WTC11 (cell line): ENCODE measurements around the gene TUBA4B. TPM values are rescaled to one million over a fixed set of nuclear protein-coding genes. Genes with fewer than 3 reads are reported as not detected.

ENCODE experiments used
- ATAC-seq: fragments of 200-7000 bp; cut with Tn5 transposase; 2 replicates; pipeline ENCODE4 v1.10.0; 2021; ENCODE audit warnings: mild to moderate bottlenecking, moderate library complexity
- CTCF ChIA-PET: fragments of 300-600 bp; sonication (Branson Sonifier 250); formaldehyde crosslinking; loops from one replicate; lab custom pipeline; 2021; ENCODE audit warnings: antibody characterized with exemption; lab: Charles Lee
- POLR2A ChIA-PET: fragments of 350-600 bp; sonication (Branson Sonifier 250); formaldehyde crosslinking; loops from one replicate; lab custom pipeline; 2021; ENCODE audit warnings: antibody characterized with exemption; lab: Charles Lee
- DNase-seq: peaks from one replicate; pipeline ENCODE4 v3.0.0; 2021; ENCODE audit warnings: low spot score
- H3K27ac Mint-ChIP-seq: 2 replicates; pipeline ENCODE4 v1.8.0; 2021; ENCODE audit warnings: mixed read lengths
- H3K27me3 Mint-ChIP-seq: 2 replicates; pipeline ENCODE4 v1.8.0; 2021; ENCODE audit warnings: low read depth, mild to moderate bottlenecking, moderate library complexity, mixed read lengths
- H3K36me3 Mint-ChIP-seq: 2 replicates; pipeline ENCODE4 v1.8.0; 2021; ENCODE audit warnings: mixed read lengths
- H3K4me1 Mint-ChIP-seq: 2 replicates; pipeline ENCODE4 v1.8.0; 2022; ENCODE audit warnings: mixed read lengths
- H3K4me3 Mint-ChIP-seq: 2 replicates; pipeline ENCODE4 v1.8.0; 2021; ENCODE audit warnings: mild to moderate bottlenecking, moderate library complexity, mixed read lengths
- H3K9me3 Mint-ChIP-seq: 2 replicates; pipeline ENCODE4 v1.8.0; 2021; ENCODE audit warnings: mixed read lengths
- CBFB ChIP-seq: sonication (generic); formaldehyde crosslinking; IDR thresholded peaks from 2 replicates; pipeline ENCODE4 v1.8.1; 2022; ENCODE audit warnings: mild to moderate bottlenecking, low read depth, missing genetic modification reagents
- CREB1 ChIP-seq: sonication (generic); formaldehyde crosslinking; IDR thresholded peaks from 2 replicates; pipeline ENCODE4 v1.8.0; 2023; ENCODE audit warnings: mild to moderate bottlenecking, missing genetic modification reagents
- FOXP1 ChIP-seq: sonication (generic); formaldehyde crosslinking; IDR thresholded peaks from 2 replicates; pipeline ENCODE4 v1.8.0; 2022; ENCODE audit warnings: missing genetic modification reagents, mild to moderate bottlenecking, moderate library complexity, borderline replicate concordance
- KAT7 ChIP-seq: sonication (generic); formaldehyde crosslinking; IDR thresholded peaks from 2 replicates; pipeline ENCODE4 v1.8.1; 2023; ENCODE audit warnings: missing genetic modification reagents, mild to moderate bottlenecking, borderline replicate concordance
- MXD4 ChIP-seq: fragments of 250-450 bp; sonication (Bioruptor Pico); IDR thresholded peaks from 2 replicates; pipeline ENCODE4 v1.8.0; 2021; ENCODE audit warnings: mild to moderate bottlenecking, moderate library complexity, borderline replicate concordance
- NFE2L1 ChIP-seq: sonication (generic); formaldehyde crosslinking; IDR thresholded peaks from 2 replicates; pipeline ENCODE4 v1.8.1; 2023; ENCODE audit warnings: missing genetic modification reagents
- OVOL2 ChIP-seq: fragments of 250-450 bp; sonication (Bioruptor Pico); IDR thresholded peaks from 2 replicates; pipeline ENCODE4 v1.9.0; 2021; ENCODE audit warnings: mild to moderate bottlenecking, borderline replicate concordance
- TP53 ChIP-seq: sonication (generic); formaldehyde crosslinking; IDR thresholded peaks from 2 replicates; pipeline ENCODE4 v1.8.1; 2023; ENCODE audit warnings: mild to moderate bottlenecking, missing genetic modification reagents
- ZNF232 ChIP-seq: sonication (generic); formaldehyde crosslinking; IDR thresholded peaks from 2 replicates; pipeline ENCODE4 v1.8.0; 2022; ENCODE audit warnings: mild to moderate bottlenecking, missing genetic modification reagents
- ZNF263 ChIP-seq: sonication (generic); formaldehyde crosslinking; IDR thresholded peaks from 2 replicates; pipeline ENCODE4 v1.8.1; 2022; ENCODE audit warnings: low read depth, mild to moderate bottlenecking, moderate library complexity, missing genetic modification reagents
- ZNF416 ChIP-seq: fragments of 250-450 bp; sonication (Bioruptor Pico); IDR thresholded peaks from 2 replicates; pipeline ENCODE4 v1.9.0; 2021; ENCODE audit warnings: mild to moderate bottlenecking, inconsistent platforms
- ZNF423 ChIP-seq: fragments of 250-450 bp; sonication (Bioruptor Pico); IDR thresholded peaks from 2 replicates; pipeline ENCODE4 v2.1.2; 2022; ENCODE audit warnings: mild to moderate bottlenecking, moderate library complexity
- total RNA-seq: library from RNA; stranded (reverse); gene quantifications from 3 replicates; pipeline ENCODE4 v1.2.3, GENCODE V29; 2021
- TF ChIP-seq, protein P1 (sequence below): fragments of 250-450 bp; sonication (Bioruptor Pico); IDR thresholded peaks from 2 replicates; pipeline ENCODE4 v1.8.0; 2021; ENCODE audit warnings: mild to moderate bottlenecking
- TF ChIP-seq, protein P2 (sequence below): fragments of 250-450 bp; sonication (Bioruptor Pico); conservative IDR thresholded peaks from 2 replicates; pipeline ENCODE4 v1.9.0; 2021; ENCODE audit warnings: mild to moderate bottlenecking
- TF ChIP-seq, protein P3 (sequence below): sonication (generic); formaldehyde crosslinking; IDR thresholded peaks from 2 replicates; pipeline ENCODE4 v1.8.1; 2023; ENCODE audit warnings: mild to moderate bottlenecking, missing genetic modification reagents, moderate library complexity
- TF ChIP-seq, protein P4 (sequence below): sonication (generic); formaldehyde crosslinking; IDR thresholded peaks from 2 replicates; pipeline ENCODE4 v1.8.1; 2023; ENCODE audit warnings: mild to moderate bottlenecking, missing genetic modification reagents
- TF ChIP-seq, protein P5 (sequence below): sonication (generic); formaldehyde crosslinking; IDR thresholded peaks from 2 replicates; pipeline ENCODE4 v1.8.1; 2023; ENCODE audit warnings: mild to moderate bottlenecking, missing genetic modification reagents
- TF ChIP-seq, protein P6 (sequence below): sonication (generic); formaldehyde crosslinking; IDR thresholded peaks from 2 replicates; pipeline ENCODE4 v1.8.1; 2022; ENCODE audit warnings: mild to moderate bottlenecking, moderate library complexity, missing genetic modification reagents
- TF ChIP-seq, protein P7 (sequence below): sonication (generic); formaldehyde crosslinking; conservative IDR thresholded peaks from 2 replicates; pipeline ENCODE4 v1.8.1; 2023; ENCODE audit warnings: mild to moderate bottlenecking, low read depth, missing genetic modification reagents, moderate library complexity
- TF ChIP-seq, protein P8 (sequence below): sonication (generic); formaldehyde crosslinking; IDR thresholded peaks from 2 replicates; pipeline ENCODE4 v1.8.1; 2022; ENCODE audit warnings: mild to moderate bottlenecking, missing genetic modification reagents, moderate library complexity, borderline replicate concordance

Gene TUBA4B
- total RNA-seq, 1 experiment from 2014 or later = 0.20 TPM

DNA sequence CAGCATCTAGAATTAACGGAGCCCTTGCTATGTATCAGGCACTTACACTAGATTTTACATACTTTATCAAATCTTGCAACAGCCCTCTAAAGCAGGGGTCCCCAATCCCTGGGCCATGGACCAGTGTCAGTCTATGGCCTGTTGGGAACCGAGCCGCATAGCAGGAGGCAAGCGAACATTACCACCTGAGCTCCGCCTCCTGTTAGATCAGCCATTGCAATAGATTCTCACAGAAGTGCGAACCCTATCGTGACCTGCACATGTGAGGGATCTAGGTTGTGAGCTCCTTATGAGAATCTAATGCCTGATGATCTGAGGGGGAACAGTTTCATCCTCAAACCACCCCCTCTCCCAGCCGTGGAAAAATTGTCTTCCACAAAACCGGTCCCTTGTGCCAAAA lies 39.6 kb downstream of the TUBA4B start (continued):
- no peak for TF ChIP-seq KAT7 (CRISPR knock-in tag)
- TF ChIP-seq, protein P1, sequence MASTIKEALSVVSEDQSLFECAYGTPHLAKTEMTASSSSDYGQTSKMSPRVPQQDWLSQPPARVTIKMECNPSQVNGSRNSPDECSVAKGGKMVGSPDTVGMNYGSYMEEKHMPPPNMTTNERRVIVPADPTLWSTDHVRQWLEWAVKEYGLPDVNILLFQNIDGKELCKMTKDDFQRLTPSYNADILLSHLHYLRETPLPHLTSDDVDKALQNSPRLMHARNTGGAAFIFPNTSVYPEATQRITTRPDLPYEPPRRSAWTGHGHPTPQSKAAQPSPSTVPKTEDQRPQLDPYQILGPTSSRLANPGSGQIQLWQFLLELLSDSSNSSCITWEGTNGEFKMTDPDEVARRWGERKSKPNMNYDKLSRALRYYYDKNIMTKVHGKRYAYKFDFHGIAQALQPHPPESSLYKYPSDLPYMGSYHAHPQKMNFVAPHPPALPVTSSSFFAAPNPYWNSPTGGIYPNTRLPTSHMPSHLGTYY (CRISPR knock-in tag) = no peak
- no peak for TF ChIP-seq ZNF416 (CRISPR knock-in tag)

DNA sequence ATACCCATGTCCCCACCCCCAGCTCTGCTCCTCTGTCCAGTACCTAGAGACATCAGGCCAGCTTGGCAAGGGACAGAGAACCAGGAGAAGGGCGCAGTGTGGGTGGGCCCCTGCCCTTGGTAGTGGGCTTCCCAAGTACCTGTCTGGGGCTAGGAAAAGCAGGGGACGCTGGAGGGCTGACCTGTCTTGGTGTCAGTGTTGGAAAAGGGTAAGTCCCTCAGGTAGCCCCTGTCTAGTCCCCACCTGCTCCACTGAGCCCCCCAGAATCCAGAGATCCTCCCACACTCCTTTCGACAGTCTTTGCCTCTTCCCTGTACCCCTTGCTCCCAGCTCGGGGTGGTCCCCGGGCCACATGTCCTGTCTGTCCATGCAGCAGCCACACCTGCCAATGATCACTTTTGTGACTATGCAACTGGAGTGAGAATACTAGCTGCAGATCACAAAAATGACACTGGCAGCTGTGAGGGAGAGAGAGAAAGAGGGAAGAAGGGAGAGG lies 40.7 kb downstream of the TUBA4B start:
- DNase-seq (no peak), ATAC-seq (no peak)
- Mint-ChIP-seq H3K27me3 (peaks cover 57% of the 10 kb centered on the region), H3K4me1 (peaks cover 16% of the 10 kb centered on the region), H3K27ac (no peak overlapping the region), H3K4me3 (peak overlapping the region; percentile 88), H3K9me3 (peaks cover 5% of the 10 kb centered on the region; the same call in 1 of the 2 replicates), H3K36me3 (no peaks in the 10 kb centered on the region)
- CTCF ChIA-PET = interaction anchor here (1.4 to 5.7 kb wide), 6 partner anchors 8 to 292 kb away, joined by 11 to 158 read pairs (median 25); partner anchors contain the start of genes DNAJB2 and DNPEP
- POLR2A ChIA-PET = no interaction called here
- TF ChIP-seq, protein P2, sequence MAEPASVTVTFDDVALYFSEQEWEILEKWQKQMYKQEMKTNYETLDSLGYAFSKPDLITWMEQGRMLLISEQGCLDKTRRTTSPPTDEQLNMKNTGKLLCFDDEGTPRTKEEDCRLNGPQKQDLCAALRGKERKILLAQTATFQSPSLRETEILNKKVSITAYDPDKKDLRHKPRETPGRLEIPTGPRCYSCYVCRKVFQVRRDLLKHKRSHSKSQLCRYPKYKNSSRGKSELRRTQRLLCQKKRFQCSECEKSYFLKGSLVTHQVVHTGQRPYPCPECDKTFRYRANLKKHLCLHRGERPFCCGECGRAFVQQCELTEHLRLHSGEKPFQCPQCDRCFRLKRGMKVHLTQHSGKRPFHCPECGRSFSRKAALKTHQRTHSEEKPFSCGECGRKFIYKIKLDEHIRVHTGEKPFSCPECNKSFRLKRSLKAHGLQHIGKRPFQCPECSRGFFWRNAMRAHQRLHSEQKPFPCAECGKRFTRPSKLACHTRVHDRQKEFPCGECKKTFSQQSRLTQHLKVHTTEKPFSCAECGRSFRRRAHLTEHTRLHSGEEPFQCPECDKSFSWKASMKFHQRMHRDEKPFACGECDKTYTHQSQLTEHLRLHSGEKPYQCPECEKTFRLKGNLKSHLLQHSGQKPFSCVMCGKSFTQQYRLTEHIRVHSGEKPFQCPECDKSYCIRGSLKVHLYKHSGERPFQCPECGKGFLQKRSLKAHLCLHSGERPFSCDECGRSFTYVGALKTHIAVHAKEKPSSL (CRISPR knock-in tag) = no peak
- TF ChIP-seq OVOL2 (CRISPR knock-in tag) = no peak
- no peak for TF ChIP-seq ZNF232 (CRISPR knock-in tag)
- TF ChIP-seq, protein P3, sequence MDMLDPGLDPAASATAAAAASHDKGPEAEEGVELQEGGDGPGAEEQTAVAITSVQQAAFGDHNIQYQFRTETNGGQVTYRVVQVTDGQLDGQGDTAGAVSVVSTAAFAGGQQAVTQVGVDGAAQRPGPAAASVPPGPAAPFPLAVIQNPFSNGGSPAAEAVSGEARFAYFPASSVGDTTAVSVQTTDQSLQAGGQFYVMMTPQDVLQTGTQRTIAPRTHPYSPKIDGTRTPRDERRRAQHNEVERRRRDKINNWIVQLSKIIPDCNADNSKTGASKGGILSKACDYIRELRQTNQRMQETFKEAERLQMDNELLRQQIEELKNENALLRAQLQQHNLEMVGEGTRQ (CRISPR knock-in tag) = no peak
- no peak for TF ChIP-seq NFE2L1
- no peak for TF ChIP-seq TP53
- no peak for TF ChIP-seq FOXP1 (CRISPR knock-in tag)
- no peak for TF ChIP-seq CREB1
- TF ChIP-seq CBFB (CRISPR knock-in tag) = no peak
- TF ChIP-seq, protein P4, sequence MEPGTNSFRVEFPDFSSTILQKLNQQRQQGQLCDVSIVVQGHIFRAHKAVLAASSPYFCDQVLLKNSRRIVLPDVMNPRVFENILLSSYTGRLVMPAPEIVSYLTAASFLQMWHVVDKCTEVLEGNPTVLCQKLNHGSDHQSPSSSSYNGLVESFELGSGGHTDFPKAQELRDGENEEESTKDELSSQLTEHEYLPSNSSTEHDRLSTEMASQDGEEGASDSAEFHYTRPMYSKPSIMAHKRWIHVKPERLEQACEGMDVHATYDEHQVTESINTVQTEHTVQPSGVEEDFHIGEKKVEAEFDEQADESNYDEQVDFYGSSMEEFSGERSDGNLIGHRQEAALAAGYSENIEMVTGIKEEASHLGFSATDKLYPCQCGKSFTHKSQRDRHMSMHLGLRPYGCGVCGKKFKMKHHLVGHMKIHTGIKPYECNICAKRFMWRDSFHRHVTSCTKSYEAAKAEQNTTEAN (CRISPR knock-in tag) = no peak
- TF ChIP-seq, protein P5, sequence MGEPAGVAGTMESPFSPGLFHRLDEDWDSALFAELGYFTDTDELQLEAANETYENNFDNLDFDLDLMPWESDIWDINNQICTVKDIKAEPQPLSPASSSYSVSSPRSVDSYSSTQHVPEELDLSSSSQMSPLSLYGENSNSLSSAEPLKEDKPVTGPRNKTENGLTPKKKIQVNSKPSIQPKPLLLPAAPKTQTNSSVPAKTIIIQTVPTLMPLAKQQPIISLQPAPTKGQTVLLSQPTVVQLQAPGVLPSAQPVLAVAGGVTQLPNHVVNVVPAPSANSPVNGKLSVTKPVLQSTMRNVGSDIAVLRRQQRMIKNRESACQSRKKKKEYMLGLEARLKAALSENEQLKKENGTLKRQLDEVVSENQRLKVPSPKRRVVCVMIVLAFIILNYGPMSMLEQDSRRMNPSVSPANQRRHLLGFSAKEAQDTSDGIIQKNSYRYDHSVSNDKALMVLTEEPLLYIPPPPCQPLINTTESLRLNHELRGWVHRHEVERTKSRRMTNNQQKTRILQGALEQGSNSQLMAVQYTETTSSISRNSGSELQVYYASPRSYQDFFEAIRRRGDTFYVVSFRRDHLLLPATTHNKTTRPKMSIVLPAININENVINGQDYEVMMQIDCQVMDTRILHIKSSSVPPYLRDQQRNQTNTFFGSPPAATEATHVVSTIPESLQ = no peak
- TF ChIP-seq, protein P6, sequence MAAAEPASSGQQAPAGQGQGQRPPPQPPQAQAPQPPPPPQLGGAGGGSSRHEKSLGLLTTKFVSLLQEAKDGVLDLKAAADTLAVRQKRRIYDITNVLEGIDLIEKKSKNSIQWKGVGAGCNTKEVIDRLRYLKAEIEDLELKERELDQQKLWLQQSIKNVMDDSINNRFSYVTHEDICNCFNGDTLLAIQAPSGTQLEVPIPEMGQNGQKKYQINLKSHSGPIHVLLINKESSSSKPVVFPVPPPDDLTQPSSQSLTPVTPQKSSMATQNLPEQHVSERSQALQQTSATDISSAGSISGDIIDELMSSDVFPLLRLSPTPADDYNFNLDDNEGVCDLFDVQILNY (CRISPR knock-in tag) = no peak
- no peak for TF ChIP-seq ZNF423 (CRISPR knock-in tag)
- TF ChIP-seq, protein P7, sequence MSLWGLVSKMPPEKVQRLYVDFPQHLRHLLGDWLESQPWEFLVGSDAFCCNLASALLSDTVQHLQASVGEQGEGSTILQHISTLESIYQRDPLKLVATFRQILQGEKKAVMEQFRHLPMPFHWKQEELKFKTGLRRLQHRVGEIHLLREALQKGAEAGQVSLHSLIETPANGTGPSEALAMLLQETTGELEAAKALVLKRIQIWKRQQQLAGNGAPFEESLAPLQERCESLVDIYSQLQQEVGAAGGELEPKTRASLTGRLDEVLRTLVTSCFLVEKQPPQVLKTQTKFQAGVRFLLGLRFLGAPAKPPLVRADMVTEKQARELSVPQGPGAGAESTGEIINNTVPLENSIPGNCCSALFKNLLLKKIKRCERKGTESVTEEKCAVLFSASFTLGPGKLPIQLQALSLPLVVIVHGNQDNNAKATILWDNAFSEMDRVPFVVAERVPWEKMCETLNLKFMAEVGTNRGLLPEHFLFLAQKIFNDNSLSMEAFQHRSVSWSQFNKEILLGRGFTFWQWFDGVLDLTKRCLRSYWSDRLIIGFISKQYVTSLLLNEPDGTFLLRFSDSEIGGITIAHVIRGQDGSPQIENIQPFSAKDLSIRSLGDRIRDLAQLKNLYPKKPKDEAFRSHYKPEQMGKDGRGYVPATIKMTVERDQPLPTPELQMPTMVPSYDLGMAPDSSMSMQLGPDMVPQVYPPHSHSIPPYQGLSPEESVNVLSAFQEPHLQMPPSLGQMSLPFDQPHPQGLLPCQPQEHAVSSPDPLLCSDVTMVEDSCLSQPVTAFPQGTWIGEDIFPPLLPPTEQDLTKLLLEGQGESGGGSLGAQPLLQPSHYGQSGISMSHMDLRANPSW = no peak
- no peak for TF ChIP-seq ZNF263
- no peak for TF ChIP-seq MXD4 (CRISPR knock-in tag)
- TF ChIP-seq, protein P8, sequence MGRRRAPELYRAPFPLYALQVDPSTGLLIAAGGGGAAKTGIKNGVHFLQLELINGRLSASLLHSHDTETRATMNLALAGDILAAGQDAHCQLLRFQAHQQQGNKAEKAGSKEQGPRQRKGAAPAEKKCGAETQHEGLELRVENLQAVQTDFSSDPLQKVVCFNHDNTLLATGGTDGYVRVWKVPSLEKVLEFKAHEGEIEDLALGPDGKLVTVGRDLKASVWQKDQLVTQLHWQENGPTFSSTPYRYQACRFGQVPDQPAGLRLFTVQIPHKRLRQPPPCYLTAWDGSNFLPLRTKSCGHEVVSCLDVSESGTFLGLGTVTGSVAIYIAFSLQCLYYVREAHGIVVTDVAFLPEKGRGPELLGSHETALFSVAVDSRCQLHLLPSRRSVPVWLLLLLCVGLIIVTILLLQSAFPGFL (CRISPR knock-in tag) = no peak
